ENCODE measurements around the gene ADGRL4. TPM values are rescaled to one million over a fixed set of nuclear protein-coding genes. Genes with fewer than 3 reads are reported as not detected.

The ADGRL4 gene
- total RNA-seq, 1 experiment from 2014 or later: 0.63 TPM

- no peak for TF ChIP-seq CTCF (conservative IDR thresholded peaks at IDR 0.05)
- Histone ChIP-seq H4K5ac (ENCODE audit: insufficient read length, low read depth, low read length) (no peak overlapping the region), H3K27ac (ENCODE audit: insufficient read length, low read depth, low read length) (no peak overlapping the region), H2BK5ac (ENCODE audit: insufficient read length, low read length) (no peak overlapping the region), H3K23me2 (ENCODE audit: insufficient read length, low read depth, low read length, poor library complexity, severe bottlenecking) (no peaks in the 10 kb centered on the region), H4K20me1 (ENCODE audit: control insufficient read depth, insufficient read depth, insufficient read length) (no peaks in the 10 kb centered on the region), H3K18ac (ENCODE audit: insufficient read length, low read depth, low read length) (no peak overlapping the region), H3K4me2 (ENCODE audit: insufficient read depth, insufficient read length, low read length) (no peak overlapping the region), H3K4ac (ENCODE audit: low read depth, low read length) (no peak overlapping the region), H3K9ac (ENCODE audit: extremely low read depth, insufficient read length, low read length) (no peak overlapping the region), H2BK15ac (ENCODE audit: low read depth, low read length) (no peak overlapping the region), H3K14ac (ENCODE audit: insufficient read depth, low read length) (no peak overlapping the region), H3K9me3 (ENCODE audit: control insufficient read depth, low read depth, low read length) (no peaks in the 10 kb centered on the region), H4K8ac (replicated peaks; ENCODE audit: insufficient read length, low read depth, low read length) (no peak overlapping the region), H3K56ac (ENCODE audit: insufficient read length, low read depth, low read length) (no peak overlapping the region), H2AK5ac (ENCODE audit: insufficient read length, low read length) (no peak overlapping the region), H2BK12ac (ENCODE audit: insufficient read length, low read depth, low read length) (no peak overlapping the region), H3K79me2 (ENCODE audit: insufficient read depth, low read length) (no peaks in the 10 kb centered on the region), H2BK20ac (ENCODE audit: low read depth, low read length, poor library complexity, severe bottlenecking) (no peak overlapping the region), H4K91ac (ENCODE audit: insufficient read length, low read depth, low read length) (no peak overlapping the region), H3K27me3 (ENCODE audit: insufficient read depth, low read length) (no peaks in the 10 kb centered on the region), H3K23ac (ENCODE audit: insufficient read length, low read depth, low read length) (no peak overlapping the region), H2AFZ (ENCODE audit: low read length) (no peak overlapping the region), H3T11ph (ENCODE audit: low read length) (no peak overlapping the region), H3K79me1 (ENCODE audit: insufficient read depth, low read depth, low read length, poor library complexity, severe bottlenecking) (no peaks in the 10 kb centered on the region), H3K4me1 (ENCODE audit: insufficient read depth, low read length) (no peaks in the 10 kb centered on the region), H2BK120ac (ENCODE audit: low read depth, low read length, poor library complexity, severe bottlenecking) (no peak overlapping the region)
- Mint-ChIP-seq H3K27me3 (ENCODE audit: low read depth) (no peaks in the 10 kb centered on the region; the same call in 1 of the 2 replicates), H3K27ac (no peak overlapping the region), H3K9me3 (peaks cover 20 to 22% of the 10 kb centered on the region in 2 experiments), H3K4me1 (peaks cover 2 to 4% of the 10 kb centered on the region in 2 experiments; a peak in 3 of 4 replicates), H3K36me3 (ENCODE audit: insufficient read depth in 1 of 3, low read depth in 3 of 3) (peaks cover 15 to 20% (median 15%) of the 10 kb centered on the region in 3 experiments), H3K4me3 (no peak overlapping the region)
- no peak for DNase-seq
- no CpG with 5 or more reads among the region's 3 CpGs for WGBS (ENCODE audit: extremely low coverage, insufficient read length, low lambda C conversion rate)
Measured at GRCh38 chr1:79041666-79042065, 35.1 kb upstream of the ADGRL4 start.
